G401.6 (cell line): ENCODE results near the gene IFI30.
A peak's percentile ranks its signal among the peaks of the same experiment; 100 is the strongest.
"Not testable (repeated sequence)": the region's sequence is repeated elsewhere in the genome, so short reads cannot be mapped to it uniquely, and the experiment has no call there.

Experiments used
- FAIRE-seq: peaks from 2 replicates; lab custom pipeline; 2012; peaks lifted over from hg19 to GRCh38; lab: Jason Lieb, UNC

The IFI30 gene

GRCh38 chr19:18152817-18153555, 20.6 kb upstream of the IFI30 start, which contains the start of gene PIK3R2:
Gene PIK3R2, plus strand, starts transcription at chr19:18153163. Its CDS starts 2,717 bp downstream, at chr19:18155880.
- FAIRE-seq: peak; percentile 98

DNA sequence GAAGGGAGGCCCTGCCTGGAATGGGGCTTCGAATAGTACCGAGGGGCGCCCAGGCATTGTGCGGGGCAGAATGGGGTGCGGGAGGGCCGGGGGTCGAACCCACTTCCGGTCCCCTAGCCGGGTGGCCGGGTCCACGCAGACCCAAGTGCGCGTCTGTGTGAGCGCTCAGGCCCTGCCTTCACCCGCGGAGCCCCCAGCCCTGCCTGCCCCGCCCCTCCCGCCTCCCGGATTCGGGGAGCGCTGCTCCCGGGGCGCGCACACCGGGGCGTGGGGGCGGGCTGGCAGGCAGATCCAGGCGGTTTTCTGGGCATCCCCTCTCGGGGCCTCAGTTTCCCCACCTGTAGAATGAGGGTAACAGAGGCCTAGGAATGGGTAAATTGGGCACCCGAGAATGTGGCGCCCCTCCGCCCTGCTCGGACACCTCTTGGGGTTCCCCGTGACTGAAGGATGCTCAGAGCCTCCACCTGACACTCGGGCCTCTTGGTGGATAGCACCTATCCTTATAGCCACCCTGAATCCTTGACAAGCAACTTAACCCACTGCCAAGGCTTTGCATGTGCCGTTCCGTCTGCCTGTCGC, 20.0 kb upstream of the IFI30 start:
- FAIRE-seq: no peak

DNA sequence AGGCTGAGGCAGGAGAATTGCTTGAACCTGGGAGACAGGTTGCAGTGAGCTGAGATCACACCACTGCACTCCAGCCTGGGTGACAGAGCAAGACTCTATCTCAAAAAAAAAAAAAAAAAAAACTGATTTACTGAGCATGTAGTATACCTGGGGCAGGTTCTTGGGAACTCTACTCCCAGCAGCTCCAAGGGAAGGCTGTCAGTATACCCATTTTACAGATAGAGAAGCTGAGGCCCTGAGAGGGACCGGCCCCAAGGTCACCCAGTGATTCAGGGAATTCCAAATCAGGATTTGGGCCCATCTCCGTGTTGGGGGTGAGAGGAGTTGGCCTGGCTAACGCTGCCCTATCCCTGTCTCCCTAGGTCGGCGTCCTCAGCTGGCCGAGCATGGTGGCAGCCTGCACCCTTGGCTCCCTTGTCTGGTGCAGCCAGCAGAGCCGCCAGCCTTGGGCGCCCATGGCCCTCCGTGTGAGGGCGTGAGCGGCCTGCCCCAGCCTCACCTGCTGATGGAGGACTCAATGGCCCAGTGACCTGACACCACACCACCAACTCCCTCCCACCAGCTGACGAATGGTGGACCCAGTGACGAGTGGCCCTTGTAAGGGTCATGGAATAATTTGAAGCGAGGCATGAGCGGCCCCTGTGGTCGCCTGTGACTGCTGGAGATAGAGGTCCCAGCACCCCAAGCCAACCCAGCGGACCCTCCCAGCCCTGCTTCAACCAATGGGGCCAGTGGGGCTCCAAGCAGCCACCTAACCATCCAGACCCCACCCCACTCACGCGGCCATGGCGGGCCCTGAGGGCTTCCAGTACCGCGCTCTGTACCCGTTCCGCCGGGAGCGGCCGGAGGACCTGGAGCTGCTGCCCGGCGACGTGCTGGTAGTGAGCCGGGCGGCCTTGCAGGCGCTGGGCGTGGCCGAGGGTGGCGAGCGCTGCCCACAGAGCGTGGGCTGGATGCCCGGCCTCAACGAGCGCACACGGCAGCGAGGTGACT, 18.2 kb upstream of the IFI30 start:
- FAIRE-seq: no peak

DNA sequence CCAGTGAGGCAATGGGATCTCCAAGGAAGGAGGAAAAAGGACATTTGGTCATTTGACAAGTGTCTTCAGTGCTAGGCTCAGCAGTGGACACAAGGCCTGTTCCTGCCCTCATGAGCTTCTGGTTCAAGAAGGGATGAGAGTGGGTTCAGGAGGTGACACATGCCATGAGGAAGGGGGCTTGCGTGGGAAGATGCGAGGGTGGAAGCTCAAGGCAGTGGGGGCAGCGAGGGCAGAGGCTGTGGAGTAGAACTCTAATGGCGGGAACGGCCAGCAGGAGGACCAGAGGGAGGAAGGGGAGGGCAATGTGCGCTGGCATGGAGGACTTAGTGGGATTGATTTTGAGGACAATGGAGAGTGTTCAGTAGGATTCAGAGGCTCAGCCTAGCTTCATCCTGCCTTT, 17.3 kb upstream of the IFI30 start:
- no peak for FAIRE-seq

- FAIRE-seq: no peak
Observed at GRCh38 chr19:18156841-18157464, 16.7 kb upstream of the IFI30 start.

DNA sequence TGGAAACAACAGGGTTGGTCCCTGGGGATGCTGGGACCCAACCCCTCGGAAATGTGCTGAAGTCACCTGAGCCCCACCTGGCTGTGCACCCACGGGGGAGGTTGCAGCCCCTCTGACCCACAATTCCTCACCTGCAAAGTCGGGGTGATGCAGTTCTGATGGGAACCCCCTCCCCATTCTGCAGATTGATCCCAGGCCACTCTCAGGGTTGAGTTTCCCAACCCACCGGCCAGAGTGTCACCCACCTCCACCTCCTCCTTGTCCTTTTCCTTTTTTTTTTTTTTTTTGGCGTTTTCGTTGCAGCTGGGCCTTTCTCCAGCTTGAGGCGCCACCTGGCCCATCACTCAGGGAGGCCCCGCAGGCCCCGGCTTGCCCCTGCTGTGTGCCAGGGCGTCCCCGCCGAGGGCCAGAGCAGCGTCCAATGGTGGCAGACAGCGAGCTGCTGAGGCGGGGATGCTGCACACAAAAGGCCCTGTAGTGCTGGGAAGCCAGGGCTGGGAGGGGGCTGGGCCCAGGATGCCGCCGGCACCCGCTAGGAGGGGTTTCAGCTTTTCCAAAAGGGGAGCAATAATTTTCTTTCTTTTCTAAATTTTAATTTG, 16.0 kb upstream of the IFI30 start:
- FAIRE-seq: no peak

GRCh38 chr19:18158467-18158866, 15.1 kb upstream of the IFI30 start:
- no peak for FAIRE-seq

DNA sequence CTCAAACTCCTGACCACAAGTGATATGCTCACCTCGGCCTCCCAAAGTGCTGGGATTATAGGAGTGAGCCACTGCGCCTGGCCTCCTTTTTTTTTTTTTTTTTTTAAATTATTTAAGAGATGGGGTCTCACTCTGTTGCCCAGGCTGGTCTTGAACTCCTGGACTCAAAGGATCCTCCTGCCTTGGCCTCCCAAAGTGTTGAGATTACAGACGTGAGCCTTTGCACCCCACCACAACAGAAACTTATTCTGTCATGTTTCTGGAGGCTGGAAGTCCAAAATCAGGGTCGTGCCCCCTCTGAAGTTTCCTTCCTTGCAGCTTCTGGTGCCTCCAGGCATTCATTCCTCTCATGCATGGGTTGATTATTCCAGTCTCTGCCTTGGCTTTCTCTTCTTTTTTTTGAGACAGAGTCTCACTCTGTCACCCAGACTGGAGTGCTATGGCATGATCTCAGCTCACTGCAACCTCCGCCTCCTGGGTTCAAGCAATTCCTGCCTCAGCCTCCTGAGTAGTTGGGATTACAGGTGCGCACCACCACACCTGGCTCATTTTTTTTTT, 14.5 kb upstream of the IFI30 start:
- not testable (repeated sequence) for FAIRE-seq

GRCh38 chr19:18159810-18160209, 13.8 kb upstream of the IFI30 start:
- no peak for FAIRE-seq

DNA sequence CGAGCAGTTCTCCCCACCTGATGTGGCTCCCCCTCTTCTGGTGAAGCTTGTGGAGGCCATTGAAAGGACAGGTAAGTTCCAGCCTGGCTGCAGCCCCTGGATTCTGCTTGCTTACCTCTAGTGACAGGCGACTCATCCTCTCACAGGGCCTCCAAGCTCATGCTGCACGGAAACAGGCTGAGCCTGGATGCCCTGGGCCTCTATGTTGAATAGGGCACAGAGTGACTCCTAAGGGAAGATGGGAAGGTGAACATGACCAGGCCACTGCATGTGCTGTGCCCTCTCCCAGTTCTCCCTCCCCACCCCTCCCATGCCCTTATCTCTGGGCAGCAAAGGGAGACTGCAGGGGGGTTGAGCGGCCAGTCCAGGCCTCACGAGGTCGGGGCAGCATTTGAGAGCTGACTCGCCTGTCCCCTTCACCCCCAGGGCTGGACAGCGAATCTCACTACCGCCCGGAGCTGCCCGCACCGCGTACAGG, 13.1 kb upstream of the IFI30 start:
- no peak for FAIRE-seq

DNA sequence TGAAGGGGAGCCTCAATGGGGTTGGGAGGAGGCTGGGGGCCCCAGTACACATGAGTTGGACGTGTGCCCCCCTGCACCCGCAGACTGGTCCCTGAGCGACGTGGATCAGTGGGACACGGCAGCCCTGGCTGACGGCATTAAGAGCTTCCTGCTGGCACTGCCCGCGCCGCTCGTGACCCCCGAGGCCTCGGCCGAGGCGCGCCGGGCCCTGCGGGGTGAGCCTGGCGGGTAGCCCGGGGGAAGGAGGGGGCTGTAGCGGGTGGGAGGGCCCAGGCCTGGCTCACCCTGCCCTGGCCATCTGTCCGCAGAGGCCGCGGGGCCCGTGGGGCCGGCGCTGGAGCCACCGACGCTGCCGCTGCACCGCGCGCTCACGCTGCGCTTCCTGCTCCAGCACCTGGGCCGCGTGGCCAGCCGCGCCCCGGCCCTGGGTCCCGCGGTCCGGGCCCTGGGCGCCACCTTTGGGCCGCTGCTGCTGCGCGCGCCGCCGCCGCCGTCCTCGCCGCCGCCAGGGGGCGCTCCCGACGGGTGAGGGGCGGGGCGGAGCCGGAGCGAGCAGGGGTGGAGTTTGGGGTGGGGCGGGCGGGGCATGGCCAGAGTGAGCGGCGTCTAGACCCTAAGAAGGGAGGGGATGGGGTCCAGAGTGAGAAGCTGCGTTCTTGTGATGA, 12.5 kb upstream of the IFI30 start:
- FAIRE-seq: no peak

DNA sequence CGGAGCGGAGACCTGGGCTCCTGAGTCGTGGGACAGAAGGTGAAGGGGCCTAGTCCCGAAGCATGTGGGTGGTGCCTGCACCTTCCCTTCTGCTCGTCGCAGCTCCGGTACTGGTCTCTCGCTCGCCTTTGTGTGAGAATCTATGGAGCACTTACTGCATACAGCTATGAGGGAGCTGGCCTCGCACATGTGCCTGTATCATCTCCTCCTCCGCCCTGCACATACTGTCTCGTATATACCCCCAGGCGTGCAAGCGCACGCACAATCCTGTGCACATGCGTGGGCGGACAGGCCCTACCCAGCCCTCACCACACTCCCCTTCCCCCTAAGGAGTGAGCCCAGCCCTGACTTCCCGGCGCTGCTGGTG, 12.0 kb upstream of the IFI30 start:
- no peak for FAIRE-seq

DNA sequence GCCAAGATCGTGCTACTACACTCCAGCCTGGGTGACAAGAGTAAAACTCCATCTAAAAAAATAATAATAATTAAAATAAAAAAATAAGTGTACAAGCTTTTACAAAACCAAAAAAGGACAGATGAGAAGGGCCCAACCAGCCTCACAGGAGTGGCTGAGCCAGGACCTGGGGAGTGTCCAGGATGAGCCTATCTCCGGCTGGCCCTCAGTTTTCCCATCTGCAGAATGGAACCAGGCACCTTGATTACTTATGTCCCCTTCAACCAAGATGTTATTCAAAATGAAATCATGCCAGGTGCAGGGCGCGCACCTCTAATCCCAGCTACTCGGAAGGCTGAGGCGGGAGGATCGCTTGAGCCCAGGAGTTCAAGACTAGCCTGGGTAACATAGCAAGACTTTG, 9.5 kb upstream of the IFI30 start:
- no peak for FAIRE-seq

- no peak for FAIRE-seq
Observed at GRCh38 chr19:18165794-18166544, 7.6 kb upstream of the IFI30 start.

GRCh38 chr19:18167011-18167410, 6.6 kb upstream of the IFI30 start:
- FAIRE-seq: no peak

DNA sequence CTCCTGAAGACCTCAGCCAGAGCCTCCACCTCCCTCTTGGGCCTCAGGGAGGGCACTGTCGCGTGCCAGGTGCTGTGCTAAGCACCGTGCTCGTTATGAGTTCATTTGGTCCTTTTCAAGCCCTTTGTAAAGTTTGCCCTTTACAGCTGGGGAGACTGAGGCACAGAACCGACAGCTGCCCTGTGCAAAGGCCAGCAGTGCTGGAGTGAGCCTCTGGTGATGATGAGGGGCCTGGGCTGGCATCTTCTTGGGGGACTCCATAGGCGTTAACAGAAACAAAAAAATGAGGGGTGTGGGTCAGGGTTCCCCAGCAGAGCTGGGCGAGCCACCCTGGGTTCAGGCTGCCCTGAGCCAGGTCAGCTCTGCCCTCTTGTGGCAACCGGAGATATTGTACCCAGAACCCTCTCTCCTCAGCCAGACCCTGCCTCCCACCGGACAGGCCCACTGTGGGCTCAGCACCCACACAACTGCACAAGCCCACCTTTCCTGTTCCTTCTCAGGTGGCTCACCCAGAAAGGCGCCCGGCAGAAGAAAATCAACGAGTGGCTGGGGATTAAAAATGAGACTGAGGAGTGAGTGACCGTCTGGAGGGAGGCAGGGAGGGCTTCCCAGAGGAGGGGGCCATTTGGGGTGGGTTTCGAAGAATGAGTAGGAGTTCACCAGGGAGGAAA, 5.5 kb upstream of the IFI30 start:
- FAIRE-seq: no peak

DNA sequence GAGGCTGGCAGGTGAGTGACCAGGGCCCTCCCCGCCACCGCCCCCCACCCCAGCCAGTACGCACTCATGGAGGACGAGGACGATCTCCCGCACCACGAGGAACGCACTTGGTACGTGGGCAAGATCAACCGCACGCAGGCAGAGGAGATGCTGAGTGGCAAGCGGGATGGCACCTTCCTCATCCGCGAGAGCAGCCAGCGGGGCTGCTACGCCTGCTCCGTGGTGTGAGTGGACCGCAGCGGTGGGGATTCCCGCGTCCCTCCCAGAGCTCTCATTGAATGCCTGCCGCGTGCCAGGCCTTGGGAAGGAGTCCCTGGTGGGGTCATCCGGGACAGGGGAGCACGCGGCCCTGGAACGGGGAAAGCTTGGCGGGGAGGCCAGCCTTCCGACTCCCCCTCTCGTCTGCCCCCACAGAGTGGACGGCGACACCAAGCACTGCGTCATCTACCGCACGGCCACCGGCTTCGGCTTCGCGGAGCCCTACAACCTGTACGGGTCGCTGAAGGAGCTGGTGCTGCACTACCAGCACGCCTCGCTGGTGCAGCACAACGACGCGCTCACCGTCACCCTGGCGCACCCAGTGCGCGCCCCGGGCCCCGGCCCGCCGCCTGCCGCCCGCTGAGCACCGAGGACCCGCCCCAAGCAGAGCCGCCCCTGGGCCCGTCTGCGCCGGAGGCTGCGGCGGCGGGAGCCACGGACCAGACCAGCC, 4.8 kb upstream of the IFI30 start:
- no peak for FAIRE-seq

DNA sequence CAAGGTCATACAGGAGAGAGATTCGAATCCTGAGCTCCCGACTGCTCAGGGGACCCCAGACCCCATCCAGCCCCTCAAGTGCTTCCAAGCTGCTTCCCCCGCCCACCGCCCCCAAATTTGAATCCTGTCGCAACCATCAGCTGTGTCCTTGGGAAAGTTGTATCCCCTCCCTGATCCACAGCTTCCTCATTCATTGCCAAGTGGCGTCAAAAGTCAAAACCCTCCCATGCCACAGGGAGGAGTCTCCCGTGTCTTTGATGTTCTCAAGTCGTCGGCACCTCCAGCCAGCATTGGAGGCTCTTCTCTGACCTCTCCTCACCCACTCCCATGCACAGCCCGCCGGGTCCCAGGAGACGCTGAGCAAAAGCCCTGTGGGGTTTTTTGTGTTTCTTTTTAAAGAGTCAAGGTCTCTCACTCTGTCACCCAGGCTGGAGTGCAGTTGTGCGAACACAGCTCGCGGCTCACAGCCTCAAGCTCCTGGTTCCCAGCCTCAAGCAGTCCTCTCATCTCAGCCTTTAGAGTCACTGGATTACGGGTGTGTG, 2.8 kb upstream of the IFI30 start:
- no peak for FAIRE-seq
